ELF-1 (cell line): ENCODE measurements around the gene DNM2.
"Not testable (repeated sequence)": the region's sequence is repeated elsewhere in the genome, so short reads cannot be mapped to it uniquely, and the experiment has no call there.

Source experiments
- DNase-seq: peaks from one replicate; pipeline ENCODE4 v3.0.0-alpha.2; 2016; ENCODE audit warnings: low read depth, low spot score

Gene DNM2

GRCh38 chr19:10717356-10718204 lies at the start of gene DNM2:
TSS of gene DNM2 (plus strand) at chr19:10718079. CDS start at chr19:10718243, 164 bp downstream.
- peak; percentile 100 for DNase-seq

GRCh38 chr19:10669246-10669645 lies 48.6 kb upstream of the DNM2 start:
- no peak for DNase-seq

GRCh38 chr19:10670182-10670581 lies 47.7 kb upstream of the DNM2 start:
- no peak for DNase-seq

GRCh38 chr19:10670876-10671804 lies 46.7 kb upstream of the DNM2 start:
- no peak for DNase-seq

DNA sequence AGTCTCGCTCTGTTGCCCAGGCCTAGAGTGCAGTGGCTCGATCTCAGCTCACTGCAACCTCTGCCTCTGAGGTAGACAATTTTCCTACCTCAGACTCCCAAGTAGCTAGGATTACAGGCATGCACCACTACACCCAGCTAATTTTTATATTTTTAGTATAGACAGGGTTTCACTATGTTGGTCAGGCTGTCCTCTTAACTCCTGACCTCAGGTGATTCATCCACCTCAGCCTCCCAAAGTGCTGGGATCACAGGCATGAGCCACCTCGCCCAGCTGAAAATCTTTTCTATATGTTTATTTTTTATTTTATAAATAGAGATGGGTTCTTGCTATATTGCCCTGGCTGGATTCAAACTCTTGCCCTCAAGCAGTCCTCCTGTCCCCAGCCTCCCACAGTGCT lies 46.0 kb upstream of the DNM2 start:
- DNase-seq, result not testable (repeated sequence)

GRCh38 chr19:10675214-10675613 lies 42.7 kb upstream of the DNM2 start:
- not testable (repeated sequence) for DNase-seq

DNA sequence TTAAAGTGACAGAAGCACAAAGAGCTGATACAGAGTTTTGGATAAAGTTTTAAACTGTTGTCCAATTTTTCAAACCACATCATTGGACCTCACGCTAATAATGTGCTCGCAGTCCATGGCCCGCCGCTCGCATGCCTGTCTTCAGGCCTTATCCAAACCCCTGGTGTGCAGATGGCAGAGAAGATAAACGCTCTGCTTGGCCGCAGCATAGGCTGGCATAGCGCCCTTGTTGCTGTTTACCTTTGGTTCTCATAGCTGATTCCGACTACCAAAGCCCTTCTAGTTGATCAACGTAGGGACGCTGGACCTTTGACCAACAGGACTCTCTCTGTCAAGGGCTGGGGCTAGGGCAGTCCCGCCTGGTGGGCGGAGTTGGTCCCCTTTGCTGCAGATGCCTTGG lies 40.1 kb upstream of the DNM2 start:
- no peak for DNase-seq

DNA sequence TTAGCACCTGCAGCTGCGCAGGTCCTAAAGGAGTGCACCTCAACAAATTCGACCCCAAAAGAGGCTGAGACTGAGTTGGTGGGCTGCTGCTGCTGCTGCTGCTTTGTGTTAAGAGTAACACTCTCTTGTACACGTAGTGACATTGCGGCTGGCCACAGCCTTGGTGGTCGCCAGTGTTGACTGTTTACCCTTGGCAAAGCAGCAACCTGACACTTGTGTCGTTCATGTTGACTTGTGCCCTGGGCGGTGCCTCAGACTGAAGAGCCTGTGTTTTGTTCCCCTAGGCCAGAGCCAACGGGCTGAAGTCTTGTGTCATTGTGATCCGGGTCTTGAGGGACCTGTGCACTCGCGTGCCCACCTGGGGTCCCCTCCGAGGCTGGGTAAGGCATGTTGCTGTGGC lies 39.1 kb upstream of the DNM2 start:
- no peak for DNase-seq

DNA sequence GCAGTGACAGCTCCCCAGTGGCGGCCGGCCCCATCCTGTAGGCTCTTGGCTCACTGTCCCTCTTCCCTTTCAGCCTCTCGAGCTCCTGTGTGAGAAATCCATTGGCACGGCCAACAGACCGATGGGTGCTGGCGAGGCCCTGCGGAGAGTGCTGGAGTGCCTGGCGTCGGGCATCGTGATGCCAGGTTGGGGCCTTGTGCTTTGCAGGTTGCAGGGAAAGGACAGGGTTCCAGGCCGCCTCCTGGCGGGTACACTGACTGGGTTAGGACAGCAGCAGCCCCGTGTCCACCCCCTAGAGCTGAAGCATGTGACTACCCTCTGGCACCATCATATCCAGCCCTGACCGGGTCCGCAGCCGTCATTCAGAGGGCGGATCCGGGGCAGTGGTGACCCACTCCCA lies 38.1 kb upstream of the DNM2 start:
- no peak for DNase-seq

DNA sequence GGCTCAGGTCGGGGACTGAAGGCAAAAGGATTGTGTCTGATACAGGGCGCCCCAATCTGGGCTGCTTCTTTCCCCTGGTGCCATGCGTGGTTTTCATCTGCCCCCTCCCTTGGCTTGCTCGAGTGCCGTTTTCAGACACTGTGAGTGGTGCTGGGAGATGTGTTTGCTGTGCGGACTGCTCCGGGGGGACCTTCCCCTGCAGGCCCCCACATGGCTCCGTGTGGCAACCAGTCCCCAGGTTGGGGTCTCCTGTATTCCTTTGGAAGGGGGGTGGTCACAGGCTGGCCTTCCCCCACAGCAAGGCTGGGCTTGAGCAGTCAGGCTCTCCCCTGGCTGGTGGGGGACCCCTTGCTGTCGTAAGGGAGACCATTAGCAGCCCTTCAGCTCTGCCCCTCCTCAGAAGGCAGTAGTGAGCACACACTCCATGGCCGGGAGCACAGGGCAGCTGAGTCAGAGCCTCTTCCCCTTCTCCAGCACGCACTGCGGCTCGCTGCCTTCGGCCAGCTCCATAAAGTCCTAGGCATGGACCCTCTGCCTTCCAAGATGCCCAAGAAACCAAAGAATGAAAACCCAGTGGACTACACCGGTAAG lies 37.2 kb upstream of the DNM2 start:
- DNase-seq, result no peak

- DNase-seq, result no peak
Observed at GRCh38 chr19:10681658-10682057, 36.2 kb upstream of the DNM2 start.

DNA sequence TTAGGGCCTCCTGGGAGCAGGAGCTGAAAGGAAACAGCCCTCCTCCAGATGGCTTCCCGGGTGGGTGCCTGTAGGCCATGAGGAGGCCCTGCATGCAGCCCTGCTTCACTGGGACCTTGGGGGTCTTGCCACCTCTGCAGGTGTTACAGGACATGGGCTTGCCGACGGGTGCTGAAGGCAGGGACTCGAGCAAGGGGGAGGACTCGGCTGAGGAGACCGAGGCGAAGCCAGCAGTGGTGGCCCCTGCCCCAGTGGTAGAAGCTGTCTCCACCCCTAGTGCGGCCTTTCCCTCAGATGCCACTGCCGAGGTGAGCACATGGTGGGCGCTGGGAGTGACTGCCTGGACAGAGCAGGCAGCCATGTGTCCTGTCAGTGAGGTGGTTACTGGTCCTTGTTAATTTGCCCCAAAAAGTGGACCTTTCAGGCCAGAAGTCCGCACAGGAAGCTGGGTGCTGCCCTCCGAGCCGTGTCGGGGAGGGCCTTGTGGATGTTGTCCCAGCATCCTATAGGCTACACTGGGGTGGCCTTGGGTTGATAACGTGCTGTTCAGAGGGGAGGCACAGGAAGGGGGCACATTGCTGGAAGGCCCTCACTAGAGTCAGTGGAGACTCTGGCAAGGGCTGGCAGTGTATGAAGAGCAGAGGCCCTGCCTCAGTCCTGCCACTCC lies 35.3 kb upstream of the DNM2 start:
- no peak for DNase-seq

- no peak for DNase-seq
Observed at GRCh38 chr19:10683064-10683426, 34.8 kb upstream of the DNM2 start.

- DNase-seq, result no peak
Observed at GRCh38 chr19:10683582-10683981, 34.3 kb upstream of the DNM2 start.

DNA sequence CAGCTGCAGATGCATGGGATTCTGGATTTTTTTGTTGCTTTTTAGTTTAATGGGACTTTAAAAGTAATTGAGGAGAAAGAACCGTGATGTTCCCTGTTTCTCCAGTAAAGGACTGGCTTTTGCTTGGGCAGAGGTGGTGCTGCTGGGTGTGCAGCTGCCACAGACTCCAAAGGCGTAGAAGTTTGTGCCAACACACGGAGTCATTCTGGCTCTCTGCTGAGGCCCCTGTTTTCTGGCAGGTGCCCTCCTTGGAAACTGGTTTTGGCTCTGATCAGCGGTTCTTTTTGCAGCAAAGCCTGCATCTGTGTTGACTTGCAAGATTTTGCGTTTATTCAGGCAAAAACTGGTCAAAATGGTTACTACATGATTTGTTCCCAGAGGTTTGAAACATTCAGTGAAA lies 32.7 kb upstream of the DNM2 start:
- DNase-seq, result no peak

DNA sequence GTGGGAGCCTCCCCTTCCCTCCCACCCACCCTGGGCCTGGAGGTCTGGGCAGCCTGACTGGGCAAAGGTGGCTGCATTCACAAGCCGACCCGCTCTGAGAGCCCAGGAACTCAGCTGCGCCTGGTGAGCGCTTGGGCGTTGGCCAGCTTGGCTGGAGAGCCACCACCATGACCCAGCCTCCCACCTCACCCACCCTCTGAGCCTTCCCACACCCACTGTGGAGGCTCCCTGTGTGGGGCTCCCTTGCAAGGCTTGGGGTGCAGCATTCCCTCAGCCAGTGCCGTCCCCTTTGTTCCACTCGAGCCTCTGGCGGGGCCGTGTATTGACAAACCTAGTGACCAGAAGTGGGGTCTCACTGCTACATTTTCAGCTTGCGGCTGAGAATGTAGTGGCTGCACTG lies 31.7 kb upstream of the DNM2 start:
- DNase-seq, result no peak

DNA sequence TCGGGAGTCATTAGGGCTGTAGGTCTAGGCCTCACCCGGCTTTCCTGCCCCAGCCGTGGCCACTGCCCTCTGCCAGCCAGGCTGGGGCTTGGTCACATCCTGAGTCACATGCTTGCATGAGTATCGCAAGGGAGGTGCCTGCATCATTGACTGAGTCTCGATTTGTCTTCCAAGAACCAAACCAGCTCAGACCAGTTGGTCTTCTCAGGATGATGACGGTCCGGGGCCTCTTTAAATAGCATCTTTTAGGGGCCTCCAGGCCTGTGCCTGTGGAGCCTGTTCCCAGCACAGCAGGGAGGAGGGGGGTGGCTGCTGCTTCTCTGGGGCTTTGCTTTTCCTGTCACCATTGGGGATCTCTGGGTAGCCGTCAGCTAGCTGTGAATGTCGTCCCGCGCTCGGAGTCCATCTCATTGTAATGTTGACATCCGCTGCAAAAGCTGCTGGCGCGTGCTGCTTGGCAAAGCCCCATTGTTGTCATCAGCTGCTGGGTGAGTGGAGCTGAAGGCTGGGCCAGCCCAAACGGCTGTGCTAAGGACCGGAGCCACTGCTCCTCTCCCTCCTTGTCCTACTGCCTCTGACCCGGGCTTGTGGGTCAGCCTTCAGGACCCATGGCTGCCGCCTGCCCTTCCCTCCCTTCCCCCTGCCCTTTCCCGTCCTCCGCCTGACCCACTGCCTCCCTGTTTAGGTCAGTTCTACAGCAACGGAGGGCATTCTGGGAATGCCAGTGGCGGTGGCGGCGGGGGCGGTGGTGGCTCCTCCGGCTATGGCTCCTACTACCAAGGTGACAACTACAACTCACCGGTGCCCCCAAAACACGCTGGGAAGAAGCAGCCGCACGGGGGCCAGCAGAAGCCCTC lies 31.0 kb upstream of the DNM2 start:
- DNase-seq, result no peak

- no peak for DNase-seq
Observed at GRCh38 chr19:10687518-10688288, 30.2 kb upstream of the DNM2 start.

DNA sequence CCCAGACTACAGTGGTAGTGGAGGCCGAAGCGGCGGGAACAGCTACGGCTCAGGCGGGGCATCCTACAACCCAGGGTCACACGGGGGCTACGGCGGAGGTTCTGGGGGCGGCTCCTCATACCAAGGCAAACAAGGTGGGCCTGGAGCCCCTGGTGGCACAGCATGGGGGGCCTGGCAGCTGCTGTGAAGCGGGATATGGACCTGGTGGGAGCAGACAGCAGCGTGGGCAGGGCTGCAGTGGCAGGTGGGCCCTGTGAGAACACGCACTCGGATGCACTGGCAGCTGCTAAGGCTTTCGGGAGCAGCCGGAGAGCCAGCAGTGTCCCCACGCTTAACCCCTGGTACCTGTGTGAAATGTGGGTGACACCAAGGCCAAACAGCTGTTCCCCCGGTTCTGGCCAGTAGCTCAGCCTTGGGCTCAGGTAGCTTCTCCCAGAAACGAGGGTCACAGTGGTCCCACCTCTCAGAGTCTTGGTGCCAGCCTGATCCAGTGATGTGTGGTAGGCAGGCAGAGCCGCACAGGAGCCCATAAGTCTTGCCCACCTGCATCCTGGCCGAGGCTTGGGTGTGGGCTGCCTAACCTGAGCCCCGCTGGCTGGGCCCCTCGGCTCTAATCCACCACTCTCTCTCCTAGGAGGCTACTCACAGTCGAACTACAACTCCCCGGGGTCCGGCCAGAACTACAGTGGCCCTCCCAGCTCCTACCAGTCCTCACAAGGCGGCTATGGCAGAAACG lies 29.2 kb upstream of the DNM2 start:
- no peak for DNase-seq
